HG02642 (cell line): ENCODE results near the gene MACROD2.

Experiments
- ATAC-seq: cut with Tn5 transposase; IDR thresholded peaks from one replicate; pipeline ENCODE4 v1.9.1; 2021; ENCODE audit warnings: mild to moderate bottlenecking; ENCODE audit not compliant: unreplicated experiment, poor library complexity

MACROD2 gene

DNA sequence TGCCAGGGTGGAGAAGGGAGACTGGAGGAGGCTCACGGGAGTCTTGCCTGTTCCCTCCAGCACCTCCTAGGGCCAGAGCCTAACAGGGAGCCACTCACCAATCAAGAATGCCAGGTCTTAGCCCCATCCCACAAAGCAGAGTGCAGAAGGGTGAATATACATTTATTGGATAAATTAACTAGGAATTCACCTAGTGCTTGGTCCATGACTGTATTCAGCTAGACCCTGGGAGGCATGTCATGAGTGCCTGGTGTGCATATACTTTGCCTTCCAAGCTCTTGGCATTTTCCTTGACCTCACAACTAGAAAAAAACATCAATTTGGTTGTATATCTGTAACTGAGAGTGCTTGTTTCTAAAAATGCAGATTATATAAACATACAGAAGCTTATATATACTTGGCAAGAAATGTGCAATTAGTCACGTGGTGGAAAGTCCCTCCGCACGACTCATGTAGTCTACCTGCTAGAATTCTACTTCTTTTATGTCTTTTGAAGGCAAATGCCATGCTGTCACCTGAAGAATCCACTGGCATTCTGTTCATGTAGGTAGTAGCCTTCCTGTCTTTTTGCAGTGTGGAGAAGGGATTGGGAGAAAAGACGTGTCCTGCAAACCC is 1586.9 kb downstream of the MACROD2 start:
- no peak for ATAC-seq

DNA sequence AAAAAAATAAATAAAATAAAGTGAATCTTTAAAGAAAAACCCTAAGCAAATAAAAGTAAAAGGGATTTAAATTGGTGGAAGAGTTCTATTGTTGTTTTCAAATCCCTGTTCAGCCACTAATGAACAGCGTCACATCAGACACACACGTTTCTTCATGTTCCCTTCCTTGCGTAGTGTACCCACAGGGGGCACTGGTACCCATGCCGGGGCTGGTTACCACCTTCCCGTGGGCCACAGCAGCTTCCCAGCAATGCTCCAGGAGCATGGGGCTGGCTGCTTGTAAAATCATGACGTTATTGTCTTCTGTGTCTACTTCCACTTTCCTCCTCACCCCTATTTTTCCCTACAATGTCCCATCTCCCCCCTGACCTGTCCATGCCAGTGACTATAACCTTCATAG is 1589.2 kb downstream of the MACROD2 start:
- ATAC-seq: no peak

DNA sequence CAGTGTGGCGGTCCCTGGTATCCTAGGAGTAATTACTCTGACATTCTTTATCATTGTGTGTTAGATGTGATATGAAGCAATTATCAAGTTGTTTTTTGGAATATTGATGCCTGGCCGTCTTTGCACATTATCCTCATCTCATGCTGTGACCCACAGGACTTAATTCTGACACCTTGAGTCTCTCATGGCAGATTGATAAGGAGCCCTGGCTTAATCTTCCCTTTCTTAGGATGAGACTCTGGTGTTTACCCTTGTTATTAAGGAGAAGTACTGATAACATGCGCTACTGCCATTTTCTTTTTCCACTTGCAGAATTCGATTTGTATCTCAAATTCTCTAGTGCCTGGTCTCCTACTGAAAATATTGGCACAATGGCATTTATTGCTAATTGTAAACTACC is 1597.8 kb downstream of the MACROD2 start:
- no peak for ATAC-seq

DNA sequence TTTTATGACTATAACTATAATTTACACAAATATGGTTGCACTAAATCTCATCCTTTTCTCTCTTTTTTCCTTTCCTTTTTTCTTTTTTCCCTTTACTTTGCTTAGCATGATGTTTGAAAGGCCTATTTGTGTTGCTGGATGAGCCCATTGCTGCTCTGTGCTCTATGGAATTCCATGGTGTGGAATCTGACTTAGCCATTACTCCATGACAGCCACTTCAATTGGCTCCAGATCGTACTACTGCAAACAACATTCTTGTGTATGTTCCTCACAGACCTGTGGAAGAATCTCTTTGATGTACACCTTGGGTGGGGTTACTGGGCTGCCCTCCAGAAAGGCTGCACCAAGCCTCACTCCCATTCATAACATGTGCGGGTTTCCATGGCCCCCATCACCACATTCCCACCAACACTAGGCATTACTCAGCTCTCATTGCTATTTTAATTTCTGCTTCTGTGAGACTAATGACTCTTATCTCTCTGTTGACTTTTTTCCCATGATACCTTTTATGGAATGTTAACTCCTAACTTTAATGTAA is 1598.9 kb downstream of the MACROD2 start:
- ATAC-seq: no peak

DNA sequence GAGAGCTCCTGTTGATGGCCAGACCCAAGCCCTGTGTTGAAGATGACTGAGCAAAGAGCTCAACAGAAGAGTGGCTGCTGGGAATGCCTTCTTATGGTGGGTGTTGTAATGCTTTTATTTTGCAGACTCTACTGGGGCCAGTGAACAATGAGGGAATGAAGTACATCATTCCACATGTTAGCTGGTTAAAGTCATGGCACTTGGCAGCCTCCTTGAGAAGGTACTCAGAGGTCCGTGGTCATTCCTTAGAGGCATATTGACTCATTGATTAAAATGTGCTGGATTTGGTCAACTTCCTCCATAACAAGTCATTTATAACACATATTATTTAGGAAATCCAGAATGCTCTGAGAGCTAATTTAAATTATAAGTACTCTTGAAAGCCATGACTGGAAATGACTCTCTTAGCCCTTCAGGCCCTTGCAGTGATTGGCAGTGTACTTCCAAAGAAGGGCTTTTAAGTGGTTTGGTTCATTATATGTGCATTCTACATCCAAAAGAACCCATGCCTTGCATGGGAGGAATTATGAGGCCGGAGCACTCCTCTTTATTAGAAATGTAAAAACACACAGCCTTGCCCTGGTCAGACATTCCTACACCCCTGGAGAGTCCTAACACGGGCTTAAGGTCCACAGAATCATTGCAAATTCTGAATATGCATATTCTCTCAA is 1601.0 kb downstream of the MACROD2 start:
- no peak for ATAC-seq

DNA sequence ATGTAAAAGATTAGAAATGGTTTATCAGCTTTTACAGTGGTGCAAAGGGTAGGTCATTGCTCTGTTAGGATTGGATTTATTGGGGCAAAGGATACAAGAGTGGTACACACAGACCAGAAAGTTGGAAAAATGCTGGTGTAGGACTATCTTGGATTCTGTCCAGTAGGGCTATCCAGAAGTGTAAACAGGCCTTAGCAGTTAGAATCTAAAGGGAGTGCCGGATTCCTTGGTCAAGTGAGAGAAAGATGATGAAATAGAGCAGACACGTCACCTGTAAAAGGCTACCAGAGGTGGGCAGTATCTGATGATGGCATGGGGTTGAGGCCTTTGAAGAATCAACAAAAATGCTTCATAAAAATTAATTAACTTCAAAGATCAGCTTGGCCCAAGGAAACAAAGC is 1602.0 kb downstream of the MACROD2 start:
- ATAC-seq: no peak

DNA sequence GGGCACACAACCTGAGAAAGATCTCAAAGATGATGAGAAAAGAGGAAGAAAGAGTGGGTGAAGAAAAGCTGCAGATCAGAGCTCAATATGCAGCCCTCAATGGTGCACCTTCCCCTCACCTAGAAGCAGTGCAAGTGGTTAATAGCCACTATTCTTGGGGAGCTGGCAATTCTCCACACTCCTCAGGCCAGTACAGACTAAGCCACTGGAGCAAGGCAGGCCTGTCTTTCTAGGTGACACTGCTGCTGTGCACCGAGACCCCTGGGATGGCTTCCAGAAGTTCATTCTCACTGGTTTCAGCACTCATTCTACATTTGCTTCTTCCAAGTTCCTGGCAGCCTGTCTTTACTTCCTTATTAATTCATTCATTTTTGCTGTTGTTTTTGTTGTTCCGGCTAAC is 1604.6 kb downstream of the MACROD2 start:
- ATAC-seq: no peak

DNA sequence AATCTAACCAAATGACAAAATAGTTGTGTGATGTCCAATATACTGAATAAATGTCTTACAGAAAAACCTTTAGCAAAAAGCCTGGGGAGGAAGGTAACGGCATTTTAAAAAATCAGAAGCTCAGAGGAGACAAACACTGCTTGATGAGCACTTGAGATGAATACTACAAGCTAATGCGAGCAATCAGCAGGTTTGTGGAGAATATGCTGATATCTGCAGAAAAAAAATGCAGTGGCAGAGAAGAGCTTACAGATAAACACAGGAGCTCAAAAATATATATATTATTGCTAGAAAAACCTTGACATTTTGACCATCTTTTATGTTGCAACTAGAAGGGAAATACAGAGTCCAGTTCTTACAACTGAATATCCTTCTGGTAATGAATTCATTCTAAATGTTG is 1605.2 kb downstream of the MACROD2 start:
- no peak for ATAC-seq

DNA sequence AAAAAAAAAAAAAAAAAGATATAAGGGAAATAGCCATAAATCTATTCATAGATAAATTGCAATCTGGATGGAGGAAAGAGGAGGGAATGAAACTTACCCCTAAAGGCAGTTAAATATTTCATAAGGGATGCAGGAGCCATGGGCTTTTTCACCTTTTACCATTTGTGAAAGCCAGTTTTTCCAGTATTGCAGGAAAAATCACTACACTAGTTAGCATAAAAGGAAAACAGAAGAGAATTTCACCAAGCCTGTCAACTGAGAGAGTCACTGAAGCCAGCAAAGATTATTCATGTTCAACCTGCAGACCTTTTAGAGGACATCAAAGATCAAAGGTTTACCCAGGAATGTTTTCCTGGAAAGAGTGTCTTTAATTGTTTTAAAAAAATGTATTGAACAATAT is 1608.2 kb downstream of the MACROD2 start:
- no peak for ATAC-seq

DNA sequence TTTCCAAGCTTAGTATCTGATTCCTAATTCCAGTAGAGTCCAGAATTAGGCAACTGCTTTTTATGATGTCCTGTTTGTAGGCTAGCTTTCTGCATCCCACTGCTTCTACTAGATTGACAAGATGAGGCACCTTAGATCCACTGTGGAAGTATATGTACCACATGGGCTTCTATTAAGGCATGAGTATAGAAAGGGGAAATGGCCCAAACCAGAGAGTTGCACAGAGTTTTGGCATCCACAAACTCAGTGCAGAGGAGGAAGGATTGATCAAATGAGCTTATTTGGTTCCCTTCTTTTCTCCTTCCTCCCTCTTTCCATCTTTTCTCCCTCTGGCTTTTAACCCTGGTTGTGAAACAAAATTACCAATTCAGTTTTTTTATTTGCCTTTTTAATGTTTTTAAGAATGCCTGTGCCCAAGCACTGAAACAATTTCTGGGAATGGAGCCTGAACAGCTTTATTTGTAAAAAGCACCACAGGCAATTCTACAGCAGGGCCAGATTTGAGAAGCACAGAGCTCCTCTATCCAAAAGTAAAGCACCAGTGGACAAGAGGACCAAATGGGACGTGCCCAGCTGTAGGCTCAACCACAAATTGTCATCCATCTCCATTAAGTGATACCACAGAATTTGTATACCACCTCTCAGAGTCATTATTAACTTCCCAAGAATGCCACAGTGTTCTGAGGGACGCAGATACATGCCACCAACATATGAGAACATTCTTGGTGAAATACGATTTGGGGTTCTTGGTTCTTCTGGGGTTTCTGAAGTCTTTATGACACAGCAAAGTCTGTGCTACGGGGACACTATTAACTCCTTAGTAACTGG is 1608.9 kb downstream of the MACROD2 start:
- no peak for ATAC-seq

DNA sequence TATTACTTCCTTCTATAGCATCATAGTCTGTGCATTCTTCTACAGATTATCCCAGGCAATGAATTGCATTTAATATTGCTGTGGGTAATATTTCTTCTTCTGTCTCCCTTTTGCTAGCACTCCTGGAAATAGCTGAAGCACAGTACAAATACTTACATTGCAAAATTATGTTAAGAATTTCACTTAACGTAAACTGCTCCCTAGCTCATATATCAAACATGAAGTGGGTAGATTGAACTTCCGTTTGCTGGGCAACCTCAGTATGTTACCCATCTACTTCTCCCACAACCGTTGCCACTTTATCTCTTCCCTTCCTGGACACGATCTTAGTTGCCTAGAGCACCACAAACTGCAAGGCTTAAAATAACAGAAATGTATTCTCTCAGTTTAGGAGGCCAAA is 1614.6 kb downstream of the MACROD2 start:
- no peak for ATAC-seq

DNA sequence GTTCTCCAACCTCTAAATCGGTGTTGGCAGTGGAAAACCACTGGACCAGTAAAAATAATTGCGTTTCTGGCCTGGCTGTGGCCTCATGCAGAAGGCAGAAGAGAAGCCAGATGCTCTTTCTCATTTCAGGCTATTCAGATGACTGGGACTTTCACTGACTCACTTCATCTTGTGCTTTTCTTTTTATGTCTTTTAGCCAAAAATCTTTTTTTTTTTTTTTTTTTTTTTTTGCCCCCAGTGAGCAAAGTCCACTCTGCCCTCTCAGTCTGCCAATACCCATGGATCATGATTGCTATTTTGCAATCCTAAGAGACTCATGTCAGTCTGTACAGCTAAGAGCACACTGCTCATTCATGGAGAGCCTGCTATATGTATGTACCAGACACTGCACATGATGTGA is 1615.5 kb downstream of the MACROD2 start:
- no peak for ATAC-seq

DNA sequence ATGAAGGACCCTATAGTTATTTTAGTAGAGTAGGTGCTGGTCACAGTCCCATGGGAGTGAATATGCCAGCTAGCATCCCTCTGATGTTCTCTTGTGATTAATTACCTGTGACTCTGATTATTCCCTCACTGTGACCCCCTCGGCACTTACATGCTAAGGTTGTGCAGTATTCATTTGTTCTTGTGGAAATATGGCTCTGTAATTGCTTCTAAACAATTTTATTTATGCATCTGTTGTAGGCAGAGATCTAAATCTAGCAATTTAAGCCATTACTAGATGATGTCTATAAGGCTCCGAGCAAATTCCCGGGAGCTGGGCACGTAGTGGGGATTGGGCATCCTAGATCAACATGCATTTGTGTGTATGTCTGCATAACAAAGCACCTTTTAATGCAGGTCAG is 1616.2 kb downstream of the MACROD2 start:
- no peak for ATAC-seq

DNA sequence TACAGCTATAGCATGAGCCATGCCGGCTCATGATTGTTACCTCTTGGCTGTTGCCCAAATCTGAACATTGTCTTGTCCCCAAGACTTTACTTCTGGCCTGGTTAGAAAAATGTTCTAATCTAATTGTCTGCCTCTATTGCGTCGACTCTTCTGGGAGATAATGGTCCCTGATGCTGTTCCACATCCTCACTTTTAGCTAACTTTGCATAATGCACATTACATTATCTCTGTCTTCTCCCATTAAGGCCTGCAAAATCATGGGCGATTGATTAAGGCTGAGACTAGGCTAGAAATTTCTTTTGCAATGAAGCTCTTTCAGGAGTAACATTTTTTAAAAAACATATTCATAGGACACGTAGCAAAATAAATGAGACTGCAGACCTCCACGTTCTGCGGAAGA is 1616.9 kb downstream of the MACROD2 start:
- no peak for ATAC-seq

DNA sequence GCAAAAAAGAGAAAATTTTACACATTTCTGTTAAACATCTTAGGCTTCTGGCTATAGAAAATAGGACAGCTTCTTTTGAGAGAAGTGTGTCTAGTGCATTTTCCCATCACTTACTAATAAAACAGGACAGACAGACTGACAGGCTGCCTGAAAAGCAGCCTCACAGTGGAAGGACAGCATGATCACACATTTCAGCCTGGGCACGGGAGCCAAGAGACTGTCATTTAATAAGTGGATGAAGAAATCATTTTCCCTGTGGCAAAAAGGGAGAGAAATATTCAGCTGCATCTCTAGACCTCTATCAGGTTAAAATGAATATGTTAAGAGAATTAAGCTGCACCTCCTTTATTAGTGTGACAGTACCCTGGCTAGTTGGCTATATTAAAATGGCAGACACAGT is 1617.5 kb downstream of the MACROD2 start:
- no peak for ATAC-seq

DNA sequence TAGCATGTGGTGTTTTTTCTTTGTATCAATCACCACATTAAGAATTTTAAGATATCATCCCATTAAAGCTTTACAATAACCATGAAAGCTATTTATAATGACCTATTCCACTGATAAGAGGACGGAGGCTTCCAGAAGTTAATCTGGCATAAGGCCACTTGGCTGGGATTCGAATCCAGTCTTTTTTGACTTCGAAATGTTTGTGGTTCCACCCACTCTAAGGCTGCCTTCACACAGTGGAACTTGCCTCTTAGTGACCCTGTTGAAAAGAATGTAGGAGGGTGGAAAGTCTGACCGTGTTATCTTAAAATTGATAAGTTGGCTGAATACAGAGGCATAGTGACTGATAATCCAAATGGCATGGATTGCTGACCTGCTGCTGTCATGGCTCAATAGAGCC is 1618.2 kb downstream of the MACROD2 start:
- no peak for ATAC-seq

DNA sequence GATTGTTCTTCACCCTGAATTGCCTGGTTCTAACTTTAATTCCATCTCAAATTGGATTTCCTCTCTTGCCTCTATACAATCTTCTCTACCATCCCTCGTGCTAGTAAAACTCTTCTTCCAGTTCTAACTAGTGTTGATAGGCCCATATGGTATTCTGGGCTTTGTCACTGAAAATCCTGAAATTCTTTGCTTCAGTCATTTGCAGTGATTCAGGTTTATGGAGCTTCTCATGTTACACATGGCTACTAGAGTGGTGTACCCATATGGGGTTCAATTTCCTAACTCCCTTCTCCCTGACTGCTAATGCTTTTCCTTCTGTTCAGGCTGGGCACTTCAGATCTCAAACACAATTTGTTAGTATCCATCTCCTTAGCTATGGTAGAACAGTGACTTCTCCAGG is 1621.3 kb downstream of the MACROD2 start:
- ATAC-seq: no peak

DNA sequence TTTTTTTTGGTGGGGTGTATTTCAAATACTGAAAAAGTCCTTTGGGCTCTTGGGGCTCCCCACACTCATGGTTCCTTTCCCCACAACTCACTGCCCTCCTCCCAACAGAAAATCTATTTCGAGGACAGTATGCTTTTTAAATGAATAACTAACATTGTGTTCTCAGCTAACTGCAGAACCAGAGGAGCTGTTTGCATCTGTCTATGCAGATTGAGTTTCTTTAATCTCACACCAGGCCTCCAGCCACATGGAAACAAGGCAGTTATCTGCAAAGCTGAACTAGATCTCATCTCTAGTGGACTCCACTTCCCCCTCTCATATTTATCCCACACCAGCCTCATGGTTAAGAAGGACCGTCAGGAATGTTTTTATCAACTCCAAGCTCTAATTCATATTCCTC is 1622.8 kb downstream of the MACROD2 start:
- no peak for ATAC-seq

DNA sequence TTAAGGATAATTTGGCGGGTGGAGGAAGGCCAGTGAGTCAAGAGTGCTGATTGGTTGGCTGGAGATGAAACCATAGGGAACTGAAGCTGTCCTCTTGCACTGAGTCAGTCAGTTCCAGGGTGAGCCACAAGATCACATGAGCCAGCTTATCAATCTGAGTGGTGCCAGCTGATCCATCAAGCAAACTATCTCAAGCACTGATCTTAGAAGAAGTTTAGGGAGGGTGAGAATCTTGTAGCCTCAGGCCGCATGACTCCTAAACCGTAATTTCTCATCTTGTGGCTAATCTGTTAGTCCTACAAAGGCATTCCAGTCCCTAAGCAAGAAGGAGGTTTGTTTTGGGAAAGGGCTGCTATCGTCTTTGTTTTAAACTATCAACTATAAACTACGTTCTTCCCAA is 1623.6 kb downstream of the MACROD2 start:
- no peak for ATAC-seq

DNA sequence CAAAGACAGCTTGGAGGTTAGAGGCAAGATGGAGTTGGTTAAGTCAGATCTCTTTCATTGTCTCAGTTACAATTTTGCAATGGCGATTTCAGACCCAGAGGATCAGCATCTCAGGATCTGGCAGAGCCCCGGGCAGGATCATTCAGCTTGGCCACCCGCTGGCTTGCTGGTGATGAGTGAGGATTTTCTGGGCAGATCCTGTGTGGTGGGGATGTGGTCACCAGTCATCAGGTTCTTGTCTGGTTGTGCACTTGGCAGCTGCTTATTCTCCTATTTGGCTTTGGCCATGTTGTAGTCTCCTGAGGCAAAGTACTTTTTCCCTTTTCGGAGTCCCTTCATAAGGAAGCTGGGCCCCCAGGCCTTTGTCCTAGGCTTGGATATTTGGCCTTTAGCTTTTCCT is 1624.0 kb downstream of the MACROD2 start:
- ATAC-seq: no peak

DNA sequence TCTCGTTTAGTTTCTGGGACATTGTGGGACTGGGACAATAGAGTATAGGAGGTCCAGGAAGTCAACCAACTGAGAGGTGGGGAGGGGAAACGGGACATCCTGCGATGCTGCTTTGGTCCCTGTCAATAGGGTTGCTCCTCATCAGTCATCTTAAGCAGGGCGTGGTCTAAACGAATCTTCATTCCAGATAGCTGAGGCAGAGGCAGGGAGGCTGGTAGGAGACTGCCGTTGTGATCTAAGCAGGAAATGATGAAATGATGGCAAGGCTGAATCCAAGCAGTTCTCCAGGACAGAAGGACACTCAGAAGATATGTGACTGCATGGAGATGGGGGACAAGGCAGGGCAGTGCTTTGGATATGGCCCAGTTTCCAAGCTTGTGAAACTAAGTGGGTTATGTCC is 1624.5 kb downstream of the MACROD2 start:
- no peak for ATAC-seq
